ENCODE results near the gene GMPPA. TPM values are rescaled to one million over a fixed set of nuclear protein-coding genes. Genes with fewer than 3 reads are reported as not detected.

GMPPA gene
- total and polyA plus RNA-seq, 10 donors: 21.2 to 45.5 (median 29.8) TPM

GRCh38 chr2:219533930-219534661 lies 35.4 kb downstream of the GMPPA start:
- TF ChIP-seq CTCF (IDR thresholded peaks at IDR 0.05 in 8 of 11, conservative IDR thresholded peaks at IDR 0.05 in 3 of 11): no peak
- no peak for TF ChIP-seq POLR2AphosphoS5 (IDR thresholded peaks at IDR 0.05)
- no peak for TF ChIP-seq POLR2A (IDR thresholded peaks at IDR 0.05)
- peaks cover 0 to 4% (median under 1%) of the 10 kb centered on the region in 6 donors for H3K36me3 ChIP-seq
- intact Hi-C loops (cut with DNase I; ENCODE audit: low total_unique reads): loop anchor here (10.0 kb wide), 1 partner anchor 59 kb away; no protein-coding TSS in a partner anchor
- H3K4me1 ChIP-seq: peaks cover 0 to 9% (median 6%) of the 10 kb centered on the region in 6 donors
- no peak overlapping the region for H3K4me3 ChIP-seq
- WGBS, 5 donors: 75 to 94% (median 84%) methylated on average over 6 of the region's 6 CpGs
- DNase-seq: no peak
- no peaks in the 10 kb centered on the region for H3K9me3 ChIP-seq
- no peak overlapping the region for H3K27ac ChIP-seq
- peaks cover 5 to 81% (median 21%) of the 10 kb centered on the region in 7 donors for H3K27me3 ChIP-seq (replicated peaks in 1 of 7)

DNA sequence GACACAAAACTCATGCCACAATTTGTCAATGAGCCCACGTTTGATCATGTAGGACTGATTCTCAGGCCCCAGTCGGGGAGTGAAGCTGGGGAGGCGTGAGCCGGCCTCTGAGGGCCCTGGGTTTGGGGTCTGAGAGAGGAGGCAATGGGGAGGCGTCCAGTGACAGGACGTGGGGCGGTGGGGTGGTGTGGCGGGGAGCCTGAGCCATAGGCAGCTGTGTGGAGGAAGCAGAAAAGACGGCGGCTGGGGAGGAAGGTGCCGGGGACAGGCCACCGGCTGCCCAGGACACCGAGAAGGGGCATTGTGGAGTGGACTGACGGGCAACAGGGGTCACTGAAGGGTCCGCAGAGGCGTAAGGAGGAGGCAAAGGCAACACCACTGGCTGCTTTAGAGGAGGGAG lies 37.7 kb downstream of the GMPPA start:
- no peak for DNase-seq
- Histone ChIP-seq H3K4me1 (peaks cover 2 to 6% (median 3%) of the 10 kb centered on the region in 6 donors), H3K27me3 (replicated peaks in 1 of 7) (peaks cover 0 to 81% (median 10%) of the 10 kb centered on the region in 7 donors), H3K4me3 (no peak overlapping the region), H3K36me3 (peaks cover 0 to 20% (median 6%) of the 10 kb centered on the region in 6 donors), H3K27ac (no peak overlapping the region), H3K9me3 (no peaks in the 10 kb centered on the region)
- intact Hi-C loops (cut with DNase I; ENCODE audit: low total_unique reads): loop anchor here (10.0 kb wide), 1 partner anchor 62 kb away; no protein-coding TSS in a partner anchor
- 71 to 83% (median 77%) methylated on average over 16 of the region's 16 CpGs for whole genome bisulfite sequencing, 5 donors
- no peak for TF ChIP-seq POLR2A (IDR thresholded peaks at IDR 0.05)
- no peak for TF ChIP-seq CTCF (IDR thresholded peaks at IDR 0.05 in 8 of 11, conservative IDR thresholded peaks at IDR 0.05 in 3 of 11)
- TF ChIP-seq POLR2AphosphoS5 (IDR thresholded peaks at IDR 0.05): no peak

- peaks cover 0 to 20% (median 6%) of the 10 kb centered on the region in 6 donors for H3K36me3 ChIP-seq
- 56 to 69% (median 66%) methylated on average over 3 to 9 of the region's 9 CpGs for WGBS, 5 donors
- no peak overlapping the region for H3K27ac ChIP-seq
- H3K4me1 ChIP-seq: peaks cover 5 to 12% (median 8%) of the 10 kb centered on the region in 6 donors
- DNase-seq: no peak
- TF ChIP-seq POLR2A (IDR thresholded peaks at IDR 0.05): no peak
- no peak for TF ChIP-seq CTCF (IDR thresholded peaks at IDR 0.05 in 8 of 11, conservative IDR thresholded peaks at IDR 0.05 in 3 of 11)
- no peak for TF ChIP-seq POLR2AphosphoS5 (IDR thresholded peaks at IDR 0.05)
- intact Hi-C loops (cut with DNase I; ENCODE audit: low total_unique reads): loop anchor here (10.0 kb wide), 1 partner anchor 62 kb away; no protein-coding TSS in a partner anchor
- no peaks in the 10 kb centered on the region for H3K9me3 ChIP-seq
- peaks cover 0 to 81% (median 10%) of the 10 kb centered on the region in 7 donors for H3K27me3 ChIP-seq (replicated peaks in 1 of 7)
- no peak overlapping the region for H3K4me3 ChIP-seq
Observed at GRCh38 chr2:219536967-219537366, 38.3 kb downstream of the GMPPA start.

Data from spleen (tissue), 11 donors.